ENCODE measurements around the gene DYNC1I1. TPM values are rescaled to one million over a fixed set of nuclear protein-coding genes. Genes with fewer than 3 reads are reported as not detected.

Gene DYNC1I1
- polyA plus RNA-seq, 1 of the 3 experiments (the other 2 are of a cell fraction), result 0.05 TPM

DNA sequence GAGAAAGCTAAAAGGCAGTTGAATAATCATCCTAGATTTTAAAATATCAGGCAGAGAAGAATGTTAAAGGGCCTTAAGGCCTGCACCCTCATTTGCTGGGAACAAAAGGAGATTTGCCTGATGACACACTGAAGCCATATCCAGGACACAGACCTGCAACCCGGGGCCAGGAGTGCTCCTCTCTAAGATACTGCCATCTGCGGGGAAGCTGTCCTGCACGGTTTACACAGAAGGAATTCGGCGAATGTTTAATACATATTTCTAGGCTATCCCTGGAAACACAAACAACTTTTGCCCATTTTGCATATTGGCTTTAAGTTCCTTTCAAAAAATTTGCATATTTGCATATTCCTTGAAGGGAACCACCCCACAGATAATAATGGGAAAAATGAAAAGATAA, 52.3 kb downstream of the DYNC1I1 start:
- ChIA-PET POLR2A (no interaction called here), CTCF (interaction anchor here (1.0 to 2.3 kb wide), 3 partner anchors 30 to 101 kb away, joined by 3 to 7 read pairs (median 6); no protein-coding TSS in a partner anchor)
- no peak overlapping the region for H2AFZ ChIP-seq (ENCODE audit: low read depth)
- WGBS (ENCODE audit: low lambda C conversion rate), result 54% methylated on average over 5 of the region's 5 CpGs
- H3K9me3 ChIP-seq, result no peaks in the 10 kb centered on the region
- H4K20me1 ChIP-seq (ENCODE audit: insufficient read depth), result no peaks in the 10 kb centered on the region
- H3K9me2 ChIP-seq, result no peaks in the 10 kb centered on the region
- no peaks in the 10 kb centered on the region for H3K36me3 ChIP-seq (replicated peaks in 1 of 2; ENCODE audit: control insufficient read depth in 1 of 2, insufficient read depth in 2 of 2, low read length in 1 of 2)
- H3K9ac ChIP-seq, result no peak overlapping the region
- H3F3A ChIP-seq (replicated peaks; ENCODE audit: insufficient read depth), result no peaks in the 10 kb centered on the region
- H3K27me3 ChIP-seq (ENCODE audit: insufficient read depth), result no peaks in the 10 kb centered on the region
- no peak overlapping the region for H3K4me3 ChIP-seq (ENCODE audit: low read depth in 2 of 2, low read length in 1 of 2)
- H3K27ac ChIP-seq (ENCODE audit: low read depth in 2 of 2, low read length in 1 of 2), result no peak overlapping the region
- TF ChIP-seq NFIC (IDR thresholded peaks at IDR 0.05; ENCODE audit: borderline replicate concordance) (no peak), FOSL2 (IDR thresholded peaks at IDR 0.05; ENCODE audit: borderline replicate concordance, low read depth) (no peak), SMC3 (IDR thresholded peaks at IDR 0.05; ENCODE audit: low read depth, low read length) (no peak), POLR2AphosphoS5 (IDR thresholded peaks at IDR 0.05; ENCODE audit: low read depth, low read length) (no peak), SIN3A (IDR thresholded peaks at IDR 0.05; ENCODE audit: borderline replicate concordance, low read depth, low read length) (no peak), GATA2 (CRISPR knock-in tag; IDR thresholded peaks at IDR 0.05) (no peak), EP300 (IDR thresholded peaks at IDR 0.05; ENCODE audit: borderline replicate concordance in 1 of 2, low read depth in 1 of 2, low read length in 1 of 2) (no peak), ELF1 (IDR thresholded peaks at IDR 0.05) (no peak), MEF2A (IDR thresholded peaks at IDR 0.05; ENCODE audit: borderline replicate concordance, low read depth) (no peak)
- TF ChIP-seq, protein P1, sequence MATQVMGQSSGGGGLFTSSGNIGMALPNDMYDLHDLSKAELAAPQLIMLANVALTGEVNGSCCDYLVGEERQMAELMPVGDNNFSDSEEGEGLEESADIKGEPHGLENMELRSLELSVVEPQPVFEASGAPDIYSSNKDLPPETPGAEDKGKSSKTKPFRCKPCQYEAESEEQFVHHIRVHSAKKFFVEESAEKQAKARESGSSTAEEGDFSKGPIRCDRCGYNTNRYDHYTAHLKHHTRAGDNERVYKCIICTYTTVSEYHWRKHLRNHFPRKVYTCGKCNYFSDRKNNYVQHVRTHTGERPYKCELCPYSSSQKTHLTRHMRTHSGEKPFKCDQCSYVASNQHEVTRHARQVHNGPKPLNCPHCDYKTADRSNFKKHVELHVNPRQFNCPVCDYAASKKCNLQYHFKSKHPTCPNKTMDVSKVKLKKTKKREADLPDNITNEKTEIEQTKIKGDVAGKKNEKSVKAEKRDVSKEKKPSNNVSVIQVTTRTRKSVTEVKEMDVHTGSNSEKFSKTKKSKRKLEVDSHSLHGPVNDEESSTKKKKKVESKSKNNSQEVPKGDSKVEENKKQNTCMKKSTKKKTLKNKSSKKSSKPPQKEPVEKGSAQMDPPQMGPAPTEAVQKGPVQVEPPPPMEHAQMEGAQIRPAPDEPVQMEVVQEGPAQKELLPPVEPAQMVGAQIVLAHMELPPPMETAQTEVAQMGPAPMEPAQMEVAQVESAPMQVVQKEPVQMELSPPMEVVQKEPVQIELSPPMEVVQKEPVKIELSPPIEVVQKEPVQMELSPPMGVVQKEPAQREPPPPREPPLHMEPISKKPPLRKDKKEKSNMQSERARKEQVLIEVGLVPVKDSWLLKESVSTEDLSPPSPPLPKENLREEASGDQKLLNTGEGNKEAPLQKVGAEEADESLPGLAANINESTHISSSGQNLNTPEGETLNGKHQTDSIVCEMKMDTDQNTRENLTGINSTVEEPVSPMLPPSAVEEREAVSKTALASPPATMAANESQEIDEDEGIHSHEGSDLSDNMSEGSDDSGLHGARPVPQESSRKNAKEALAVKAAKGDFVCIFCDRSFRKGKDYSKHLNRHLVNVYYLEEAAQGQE (IDR thresholded peaks at IDR 0.05; ENCODE audit: low read depth, low read length), result no peak
- TF ChIP-seq, protein P2, sequence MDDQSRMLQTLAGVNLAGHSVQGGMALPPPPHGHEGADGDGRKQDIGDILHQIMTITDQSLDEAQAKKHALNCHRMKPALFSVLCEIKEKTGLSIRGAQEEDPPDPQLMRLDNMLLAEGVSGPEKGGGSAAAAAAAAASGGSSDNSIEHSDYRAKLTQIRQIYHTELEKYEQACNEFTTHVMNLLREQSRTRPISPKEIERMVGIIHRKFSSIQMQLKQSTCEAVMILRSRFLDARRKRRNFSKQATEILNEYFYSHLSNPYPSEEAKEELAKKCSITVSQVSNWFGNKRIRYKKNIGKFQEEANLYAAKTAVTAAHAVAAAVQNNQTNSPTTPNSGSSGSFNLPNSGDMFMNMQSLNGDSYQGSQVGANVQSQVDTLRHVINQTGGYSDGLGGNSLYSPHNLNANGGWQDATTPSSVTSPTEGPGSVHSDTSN (IDR thresholded peaks at IDR 0.05), result no peak
- no peaks in the 10 kb centered on the region for H3K79me2 ChIP-seq (ENCODE audit: insufficient read depth)
- DNase-seq, result no peak
- H3K4me1 ChIP-seq (ENCODE audit: control insufficient read depth in 1 of 2, insufficient read depth in 2 of 2, low read depth in 1 of 2, low read length in 1 of 2), result no peaks in the 10 kb centered on the region; a peak in 1 of 4 replicates
- H3K4me2 ChIP-seq, result no peak overlapping the region
